HG03175 (cell line): ENCODE results near the gene SLAIN1.

Source experiments
- ATAC-seq: cut with Tn5 transposase; IDR thresholded peaks from one replicate; pipeline ENCODE4 v1.9.1; 2021; ENCODE audit warnings: mild to moderate bottlenecking, moderate library complexity; ENCODE audit not compliant: unreplicated experiment

Gene SLAIN1

GRCh38 chr13:77749344-77749880 is 51.9 kb downstream of the SLAIN1 start:
- ATAC-seq = no peak

GRCh38 chr13:77751513-77752456 is 54.3 kb downstream of the SLAIN1 start:
- ATAC-seq = peak; percentile 92

DNA sequence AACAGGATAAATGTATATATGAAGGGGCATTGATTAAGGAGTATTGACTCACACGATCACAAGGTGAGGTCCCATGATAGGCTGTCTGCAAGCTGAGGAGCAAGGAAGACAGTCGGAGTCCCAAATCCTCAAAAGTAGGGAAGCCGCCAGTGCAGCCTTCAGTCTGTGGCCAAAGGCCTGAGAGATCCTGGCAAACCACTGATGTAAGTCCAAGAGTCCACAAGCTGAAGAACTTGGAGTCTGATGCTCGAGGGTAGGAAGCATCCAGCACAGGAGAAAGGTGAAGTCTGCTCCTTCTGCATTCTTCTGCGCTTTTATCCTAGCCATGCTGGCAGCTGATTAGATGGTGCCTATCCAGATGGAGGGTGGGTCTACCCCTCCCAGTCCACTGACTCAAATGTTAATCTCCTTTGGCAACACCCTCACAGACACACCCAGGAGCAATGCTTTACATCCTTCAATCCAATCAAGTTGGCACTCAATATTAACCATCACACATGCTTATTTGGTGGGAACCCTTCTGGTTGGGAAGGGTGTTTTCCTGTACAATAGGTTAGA is 55.1 kb downstream of the SLAIN1 start:
- no peak for ATAC-seq

DNA sequence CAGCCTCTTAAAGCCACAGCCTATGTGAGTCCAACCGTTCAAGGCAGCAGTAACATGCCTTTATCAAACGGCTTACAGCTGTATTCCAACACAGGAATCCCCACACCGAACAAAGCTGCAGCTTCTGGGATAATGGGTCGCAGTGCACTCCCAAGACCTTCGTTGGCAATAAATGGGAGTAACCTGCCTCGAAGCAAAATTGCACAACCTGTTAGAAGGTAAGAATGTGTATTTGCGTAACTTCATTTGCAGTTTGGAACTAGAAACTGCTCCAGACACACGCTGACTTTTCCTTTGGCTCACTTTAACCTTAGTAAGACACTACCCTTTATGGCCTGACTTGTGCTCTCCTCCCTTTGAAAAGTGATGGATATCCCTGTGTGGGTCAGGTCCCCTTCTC is 63.4 kb downstream of the SLAIN1 start:
- ATAC-seq = no peak

DNA sequence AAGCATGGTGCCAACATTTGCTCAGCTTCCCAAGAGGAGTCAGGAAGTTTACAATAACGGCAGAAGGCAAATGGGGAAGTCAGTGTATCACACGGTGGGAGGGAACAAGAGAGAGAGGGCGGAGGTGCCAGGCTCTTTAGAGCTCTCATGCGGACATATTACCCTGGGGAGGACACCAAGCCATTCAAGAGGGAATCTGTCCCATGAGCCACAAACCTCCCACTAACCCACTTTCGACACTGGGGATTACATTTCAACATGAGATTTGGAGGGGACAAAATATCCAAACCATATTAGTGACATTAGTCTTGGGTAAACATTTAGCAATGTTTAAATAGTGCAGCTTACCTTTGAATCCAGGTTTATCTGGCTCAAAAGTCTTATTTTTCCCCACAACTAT is 69.9 kb downstream of the SLAIN1 start:
- no peak for ATAC-seq

GRCh38 chr13:77774181-77774580 is 76.7 kb downstream of the SLAIN1 start:
- no peak for ATAC-seq

GRCh38 chr13:77776704-77777103 is 79.2 kb downstream of the SLAIN1 start:
- ATAC-seq = no peak

DNA sequence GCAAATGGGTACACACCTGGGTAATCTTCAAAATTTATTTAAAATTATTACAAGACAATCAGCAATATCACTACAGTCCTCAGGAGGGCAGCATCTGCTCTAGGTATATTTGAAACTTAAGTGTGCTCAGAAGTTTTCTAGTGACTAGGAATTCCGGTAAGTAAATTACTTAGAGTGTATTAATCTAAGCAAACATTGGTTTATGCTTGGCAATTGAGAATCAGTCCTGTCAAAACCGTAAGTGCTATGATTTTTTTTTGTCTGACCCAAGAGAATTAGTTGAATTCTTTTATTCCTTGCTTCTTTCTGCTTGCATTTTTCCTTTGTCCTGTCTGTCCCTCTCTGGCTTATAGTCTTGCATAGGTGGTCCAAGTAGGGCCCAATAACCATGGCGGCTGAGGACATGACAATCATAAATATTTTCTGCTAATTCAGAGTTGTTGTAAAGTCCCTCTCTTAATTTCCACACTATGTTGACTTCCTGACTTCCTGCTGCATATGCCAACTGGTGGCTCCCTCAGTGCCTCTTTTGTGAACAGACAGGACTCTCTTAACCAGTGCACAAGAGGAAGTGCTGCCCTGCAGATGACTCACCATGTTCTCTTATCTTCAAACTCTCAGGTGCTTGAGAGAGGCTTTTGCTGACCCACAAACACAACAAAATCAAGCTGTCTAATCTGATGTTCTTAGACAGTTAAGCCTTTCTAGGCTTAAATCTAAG is 82.2 kb downstream of the SLAIN1 start:
- peak; percentile 83 for ATAC-seq

DNA sequence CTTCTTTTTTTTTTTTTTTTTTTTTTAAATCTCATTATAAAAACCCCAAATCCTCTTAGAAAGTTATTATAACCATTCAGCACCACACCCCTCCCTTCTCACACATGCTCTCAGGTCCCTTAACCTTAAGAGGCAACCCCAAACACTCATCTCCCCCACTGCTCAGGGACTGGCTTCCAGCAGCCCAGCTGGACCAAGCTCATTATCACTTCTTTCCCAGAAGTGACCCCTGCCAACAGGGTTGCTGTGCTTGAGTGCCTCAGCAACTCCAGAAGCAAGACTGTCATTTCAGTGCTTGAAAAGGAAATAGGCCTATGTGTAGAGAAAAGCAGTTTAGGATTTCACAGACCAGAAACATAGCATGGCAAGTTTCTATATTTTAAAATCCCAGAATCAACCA is 84.3 kb downstream of the SLAIN1 start:
- ATAC-seq = no peak

- ATAC-seq = no peak
These were observed 87.0 kb downstream of the SLAIN1 start for GRCh38 chr13:77784515-77784914.

DNA sequence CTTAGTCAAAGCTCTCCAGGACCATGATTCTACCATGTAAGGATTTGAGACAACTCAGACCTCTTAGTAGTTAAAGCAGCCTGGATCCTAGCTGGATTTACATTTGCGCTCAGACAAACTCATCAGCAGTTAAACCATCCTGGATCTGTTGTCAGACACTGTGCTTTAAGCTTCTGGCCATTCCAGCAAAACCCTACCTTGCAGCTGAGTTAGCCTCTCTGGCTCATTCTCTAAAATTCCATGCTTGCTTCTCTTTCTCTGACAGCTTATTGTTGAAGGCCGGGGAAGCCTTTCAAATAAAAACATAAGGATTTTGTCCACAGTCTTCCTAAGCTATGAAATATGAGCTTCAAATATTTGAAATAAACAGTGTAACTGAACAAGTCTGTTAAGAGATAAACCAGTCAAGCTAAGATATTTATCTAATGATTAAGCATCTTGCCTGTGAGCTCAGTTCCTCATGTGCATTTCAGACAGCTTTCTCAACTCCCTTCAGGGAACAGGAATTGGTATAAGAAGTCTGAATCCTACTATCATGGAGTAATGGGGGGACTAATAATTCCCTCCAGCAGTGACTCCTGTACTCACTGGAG is 89.3 kb downstream of the SLAIN1 start:
- ATAC-seq = no peak

DNA sequence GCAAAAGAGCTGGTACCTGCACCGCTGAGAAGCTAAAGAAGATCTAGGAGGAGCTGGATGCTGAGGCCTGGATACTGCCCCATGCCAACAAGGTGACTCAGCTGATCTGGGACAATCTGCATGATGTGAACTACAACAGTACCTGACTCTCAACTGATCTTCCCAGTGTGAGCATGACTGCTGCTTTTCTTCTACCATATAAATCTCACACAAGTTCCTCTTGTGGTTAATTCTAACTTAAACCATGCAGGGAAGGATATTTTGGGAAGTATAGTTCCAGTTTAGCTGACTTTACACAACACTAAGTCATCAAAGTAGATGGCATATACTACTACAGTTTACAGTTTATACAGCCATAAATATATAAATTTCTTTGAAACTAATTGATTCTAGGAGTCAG is 91.9 kb downstream of the SLAIN1 start:
- ATAC-seq = no peak

- no peak for ATAC-seq
These were observed 102.7 kb downstream of the SLAIN1 start for GRCh38 chr13:77800219-77800618.

DNA sequence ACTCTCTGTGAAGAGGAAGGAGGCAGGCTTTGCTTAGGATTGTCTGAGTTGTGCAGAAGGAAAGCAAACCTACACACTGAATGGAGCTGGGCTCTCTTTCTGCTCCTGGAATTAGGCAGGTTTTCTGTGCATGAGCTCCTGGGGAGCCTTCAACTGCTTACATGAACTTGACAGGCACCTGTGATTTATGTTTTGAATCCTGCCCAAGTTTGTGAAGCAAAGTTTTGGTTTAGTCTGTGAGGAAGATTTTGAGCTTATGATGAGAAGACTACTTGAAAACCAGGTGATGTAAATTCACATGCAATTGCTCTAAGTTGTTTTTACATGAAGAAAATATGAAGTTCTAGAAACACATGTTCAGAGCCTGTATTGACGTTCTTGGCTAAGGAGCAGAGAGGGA is 109.0 kb downstream of the SLAIN1 start:
- no peak for ATAC-seq

- no peak for ATAC-seq
These were observed 110.1 kb downstream of the SLAIN1 start for GRCh38 chr13:77807431-77808135.

GRCh38 chr13:77810430-77810829 is 112.9 kb downstream of the SLAIN1 start:
- peak; percentile 94 for ATAC-seq

- no peak for ATAC-seq
These were observed 113.4 kb downstream of the SLAIN1 start for GRCh38 chr13:77810878-77811277.

- ATAC-seq = no peak
These were observed 113.9 kb downstream of the SLAIN1 start for GRCh38 chr13:77811381-77811780.

DNA sequence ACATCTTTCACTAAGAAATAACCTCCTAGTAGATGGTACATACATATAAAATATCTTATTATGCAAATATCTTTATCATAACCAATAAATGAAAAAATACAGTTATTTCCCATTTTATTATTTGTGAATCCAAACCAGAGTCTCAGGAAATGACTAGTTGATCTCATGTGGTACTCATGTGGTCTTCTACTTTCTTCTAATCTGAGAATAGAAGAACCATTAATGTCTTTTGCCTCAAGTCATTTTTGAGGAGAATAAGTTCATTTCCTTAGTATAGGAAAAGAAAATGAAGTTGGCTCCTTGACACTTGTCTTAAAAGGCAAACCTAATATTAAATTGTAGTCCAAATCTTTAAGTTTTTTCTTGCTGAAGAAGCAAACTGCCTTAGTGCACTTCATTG is 114.5 kb downstream of the SLAIN1 start:
- ATAC-seq = no peak
